ENCODE measurements around the gene GRIK4. TPM values are rescaled to one million over a fixed set of nuclear protein-coding genes. Genes with fewer than 3 reads are reported as not detected.

The GRIK4 gene
- polyA plus RNA-seq, 1 experiment, result 0.55 TPM

- POLR2A ChIA-PET, result no interaction called here
- H3K9me3 ChIP-seq (ENCODE audit: control insufficient read depth, insufficient read depth, low read length), result no peaks in the 10 kb centered on the region
- CTCF ChIA-PET, result interaction anchor here (0.9 to 1.6 kb wide), 2 partner anchors 12 to 162 kb away, joined by 4 to 6 read pairs; partner anchors contain the start of gene GRIK4
- no peak for DNase-seq (ENCODE audit: low read depth, low spot score)
- H3K4me3 ChIP-seq (ENCODE audit: low read depth, low read length), result no peak overlapping the region
- H3K27me3 ChIP-seq (ENCODE audit: control insufficient read depth, insufficient read depth, low read length), result no peaks in the 10 kb centered on the region
- no peak for TF ChIP-seq CTCF (IDR thresholded peaks at IDR 0.05; ENCODE audit: low read depth, low read length)
- H3K27ac ChIP-seq (ENCODE audit: low read depth, low read length), result no peak overlapping the region
Measured at GRCh38 chr11:120523196-120523595, 11.6 kb downstream of the GRIK4 start.

- POLR2A ChIA-PET, result no interaction called here
- no peak for TF ChIP-seq CTCF (IDR thresholded peaks at IDR 0.05; ENCODE audit: low read depth, low read length)
- CTCF ChIA-PET, result no interaction called here
- H3K27me3 ChIP-seq (ENCODE audit: control insufficient read depth, insufficient read depth, low read length), result no peaks in the 10 kb centered on the region
- H3K4me3 ChIP-seq (ENCODE audit: low read depth, low read length), result no peak overlapping the region
- no peak overlapping the region for H3K27ac ChIP-seq (ENCODE audit: low read depth, low read length)
- H3K9me3 ChIP-seq (ENCODE audit: control insufficient read depth, insufficient read depth, low read length), result no peaks in the 10 kb centered on the region
- no peak for DNase-seq (ENCODE audit: low read depth, low spot score)
Measured at GRCh38 chr11:120524536-120525085, 13.1 kb downstream of the GRIK4 start.

GRCh38 chr11:120525261-120526171, 14.0 kb downstream of the GRIK4 start:
- CTCF ChIA-PET, result interaction anchor here (1.1 kb wide), 2 partner anchors 14 to 159 kb away, joined by 3 to 4 read pairs; partner anchors contain the start of gene GRIK4
- no peak for TF ChIP-seq CTCF (IDR thresholded peaks at IDR 0.05; ENCODE audit: low read depth, low read length)

GRCh38 chr11:120526241-120526640, 14.7 kb downstream of the GRIK4 start:
- ChIA-PET POLR2A (interaction anchor here (0.9 kb wide), 1 partner anchor 15 kb away, joined by 3 read pairs; no protein-coding TSS in a partner anchor), CTCF (interaction anchor here (1.1 kb wide), 2 partner anchors 14 to 159 kb away, joined by 3 to 4 read pairs; partner anchors contain the start of gene GRIK4)
- Histone ChIP-seq H3K27ac (ENCODE audit: low read depth, low read length) (no peak overlapping the region), H3K4me3 (ENCODE audit: low read depth, low read length) (no peak overlapping the region), H3K27me3 (ENCODE audit: control insufficient read depth, insufficient read depth, low read length) (no peaks in the 10 kb centered on the region), H3K9me3 (ENCODE audit: control insufficient read depth, insufficient read depth, low read length) (no peaks in the 10 kb centered on the region)
- no peak for TF ChIP-seq CTCF (IDR thresholded peaks at IDR 0.05; ENCODE audit: low read depth, low read length)
- DNase-seq (ENCODE audit: low read depth, low spot score), result no peak

More at GRCh38 chr11:120525261-120526171, 14.0 kb downstream of the GRIK4 start:
- H3K27me3 ChIP-seq (ENCODE audit: control insufficient read depth, insufficient read depth, low read length), result no peaks in the 10 kb centered on the region
- no peak for DNase-seq (ENCODE audit: low read depth, low spot score)
- POLR2A ChIA-PET, result interaction anchor here (0.9 kb wide), 1 partner anchor 15 kb away, joined by 3 read pairs; no protein-coding TSS in a partner anchor
- H3K9me3 ChIP-seq (ENCODE audit: control insufficient read depth, insufficient read depth, low read length), result no peaks in the 10 kb centered on the region
- no peak overlapping the region for H3K4me3 ChIP-seq (ENCODE audit: low read depth, low read length)
- no peak overlapping the region for H3K27ac ChIP-seq (ENCODE audit: low read depth, low read length)

Measured in AG04450 (cell line).